Mesendoderm (in vitro differentiated cells): ENCODE data around the gene GSAP.

Experiments used
- DNase-seq: peaks from one replicate; pipeline ENCODE4 v3.0.0; 2013
- H2AK5ac ChIP-seq: 2 replicates; pipeline ENCODE4 v1.6.1; 2013; ENCODE audit warnings: low read length, inconsistent platforms
- H2BK120ac ChIP-seq: 2 replicates; pipeline ENCODE4 v1.6.1; 2013; ENCODE audit warnings: low read depth, mild to moderate bottlenecking, low read length, moderate library complexity, mixed read lengths
- H2BK15ac ChIP-seq: replicated peaks from 2 replicates; pipeline ENCODE4 v1.6.1; 2013; ENCODE audit warnings: low read depth, mild to moderate bottlenecking, moderate library complexity
- H2BK5ac ChIP-seq: 2 replicates; pipeline ENCODE4 v1.6.1; 2013; ENCODE audit warnings: low read length, inconsistent platforms
- H3K18ac ChIP-seq: 2 replicates; pipeline ENCODE4 v1.6.1; 2013; ENCODE audit warnings: mild to moderate bottlenecking, low read length, mixed read lengths
- H3K23ac ChIP-seq: one replicate; pipeline ENCODE4 v1.6.1; 2013; ENCODE audit warnings: low read length
- H3K27ac ChIP-seq: 2 replicates; pipeline ENCODE4 v1.5.1; 2013; ENCODE audit warnings: low read depth, mild to moderate bottlenecking, inconsistent platforms, low read length, moderate library complexity
- H3K27me3 ChIP-seq: 2 replicates; pipeline ENCODE4 v1.6.1; 2013; ENCODE audit warnings: low read length, control low read depth, mild to moderate bottlenecking, inconsistent platforms; ENCODE audit not compliant: insufficient read depth, poor library complexity
- H3K36me3 ChIP-seq: 2 replicates; pipeline ENCODE4 v1.6.1; 2013; ENCODE audit warnings: low read length, inconsistent platforms; ENCODE audit not compliant: control insufficient read depth, insufficient read depth
- H3K4ac ChIP-seq: one replicate; pipeline ENCODE4 v1.6.1; 2013; ENCODE audit warnings: low read depth, mild to moderate bottlenecking, low read length, moderate library complexity
- H3K4me1 ChIP-seq: 2 replicates; pipeline ENCODE4 v1.6.1; 2013; ENCODE audit warnings: low read depth, low read length, inconsistent platforms; ENCODE audit not compliant: control insufficient read depth
- H3K4me2 ChIP-seq: 2 replicates; pipeline ENCODE4 v1.6.1; 2013; ENCODE audit warnings: low read length
- H3K4me3 ChIP-seq: 2 replicates; pipeline ENCODE4 v1.5.1; 2013; ENCODE audit warnings: mild to moderate bottlenecking, low read length
- H3K56ac ChIP-seq: one replicate; pipeline ENCODE4 v1.6.1; 2013; ENCODE audit warnings: low read length
- H3K79me1 ChIP-seq: 2 replicates; pipeline ENCODE4 v1.6.1; 2013; ENCODE audit warnings: low read length, inconsistent platforms
- H3K79me2 ChIP-seq: 2 replicates; pipeline ENCODE4 v1.6.1; 2013; ENCODE audit warnings: mild to moderate bottlenecking, low read length; ENCODE audit not compliant: control insufficient read depth, insufficient read depth
- H3K9ac ChIP-seq: 2 replicates; pipeline ENCODE4 v1.6.1; 2013; ENCODE audit warnings: low read length, inconsistent platforms
- H4K5ac ChIP-seq: one replicate; pipeline ENCODE4 v1.6.1; 2013; ENCODE audit warnings: low read length
- H4K8ac ChIP-seq: one replicate; pipeline ENCODE4 v1.6.1; 2013; ENCODE audit warnings: low read depth, mild to moderate bottlenecking, control low read depth, low read length, moderate library complexity
- WGBS: extraction: QIAGEN DNeasy Blood & Tissue Kit; methylation state at CpG from one replicate; pipeline ENCODE4 v1.1.7; 2013; ENCODE audit warnings: low lambda C conversion rate, missing lambda C conversion rate; ENCODE audit not compliant: insufficient coverage; ENCODE audit errors: extremely low coverage; 5-methylcytosine and 5-hydroxymethylcytosine counted together

The GSAP gene

GRCh38 chr7:77404641-77405040 is 11.5 kb downstream of the GSAP start:
- H3K4me1 ChIP-seq, result no peaks in the 10 kb centered on the region
- no peaks in the 10 kb centered on the region for H3K27me3 ChIP-seq
- H3K79me2 ChIP-seq, result no peaks in the 10 kb centered on the region
- no peak overlapping the region for H3K18ac ChIP-seq
- WGBS, result no CpG with 5 or more reads among the region's 2 CpGs
- H3K79me1 ChIP-seq, result no peaks in the 10 kb centered on the region
- no peaks in the 10 kb centered on the region for H3K36me3 ChIP-seq
- no peak for DNase-seq
- H2BK5ac ChIP-seq, result no peak overlapping the region
- no peak overlapping the region for H2BK15ac ChIP-seq
- H3K4me3 ChIP-seq, result no peak overlapping the region
- H3K4me2 ChIP-seq, result no peak overlapping the region
- no peak overlapping the region for H2BK120ac ChIP-seq
- H3K23ac ChIP-seq, result no peak overlapping the region
- no peak overlapping the region for H2AK5ac ChIP-seq
- no peak overlapping the region for H3K56ac ChIP-seq
- no peak overlapping the region for H3K27ac ChIP-seq
- no peak overlapping the region for H3K9ac ChIP-seq
- no peak overlapping the region for H4K5ac ChIP-seq
- no peak overlapping the region for H3K4ac ChIP-seq
- H4K8ac ChIP-seq, result no peak overlapping the region

- no peak overlapping the region for H3K4ac ChIP-seq
- WGBS, result no CpG with 5 or more reads among the region's 2 CpGs
- no peaks in the 10 kb centered on the region for H3K36me3 ChIP-seq
- no peak overlapping the region for H4K5ac ChIP-seq
- no peaks in the 10 kb centered on the region for H3K79me2 ChIP-seq
- no peak overlapping the region for H3K23ac ChIP-seq
- no peak overlapping the region for H3K27ac ChIP-seq
- H4K8ac ChIP-seq, result no peak overlapping the region
- H3K27me3 ChIP-seq, result no peaks in the 10 kb centered on the region
- no peak overlapping the region for H3K9ac ChIP-seq
- H2BK15ac ChIP-seq, result no peak overlapping the region
- H3K56ac ChIP-seq, result no peak overlapping the region
- no peak overlapping the region for H3K4me3 ChIP-seq
- no peak overlapping the region for H3K4me2 ChIP-seq
- H3K4me1 ChIP-seq, result no peaks in the 10 kb centered on the region
- no peak overlapping the region for H3K18ac ChIP-seq
- no peak overlapping the region for H2BK120ac ChIP-seq
- DNase-seq, result no peak
- H2AK5ac ChIP-seq, result no peak overlapping the region
- H2BK5ac ChIP-seq, result no peak overlapping the region
- H3K79me1 ChIP-seq, result no peaks in the 10 kb centered on the region
Observed at GRCh38 chr7:77403957-77404356, 12.2 kb downstream of the GSAP start.

- no CpG with 5 or more reads among the region's 1 CpG for WGBS
- no peak overlapping the region for H2BK5ac ChIP-seq
- H3K4me2 ChIP-seq, result no peak overlapping the region
- DNase-seq, result no peak
- H3K4me3 ChIP-seq, result no peak overlapping the region
- no peaks in the 10 kb centered on the region for H3K79me1 ChIP-seq
- H3K56ac ChIP-seq, result no peak overlapping the region
- H3K23ac ChIP-seq, result no peak overlapping the region
- H4K5ac ChIP-seq, result no peak overlapping the region
- H3K79me2 ChIP-seq, result no peaks in the 10 kb centered on the region
- no peaks in the 10 kb centered on the region for H3K4me1 ChIP-seq
- H3K27me3 ChIP-seq, result no peaks in the 10 kb centered on the region
- H3K4ac ChIP-seq, result no peak overlapping the region
- H2AK5ac ChIP-seq, result no peak overlapping the region
- H4K8ac ChIP-seq, result no peak overlapping the region
- no peak overlapping the region for H3K18ac ChIP-seq
- no peak overlapping the region for H3K27ac ChIP-seq
- H2BK15ac ChIP-seq, result no peak overlapping the region
- no peaks in the 10 kb centered on the region for H3K36me3 ChIP-seq
- H2BK120ac ChIP-seq, result no peak overlapping the region
- H3K9ac ChIP-seq, result no peak overlapping the region
Observed at GRCh38 chr7:77402818-77403217, 13.3 kb downstream of the GSAP start.

- DNase-seq, result no peak
- Histone ChIP-seq H2BK5ac (no peak overlapping the region), H3K36me3 (no peaks in the 10 kb centered on the region), H3K4me3 (no peak overlapping the region), H3K4me2 (no peak overlapping the region), H4K8ac (no peak overlapping the region), H3K79me2 (no peaks in the 10 kb centered on the region), H4K5ac (no peak overlapping the region), H3K4ac (no peak overlapping the region), H2BK120ac (no peak overlapping the region), H3K9ac (no peak overlapping the region), H3K18ac (no peak overlapping the region), H2AK5ac (no peak overlapping the region), H3K23ac (no peak overlapping the region), H3K56ac (no peak overlapping the region), H3K27me3 (no peaks in the 10 kb centered on the region), H3K4me1 (no peaks in the 10 kb centered on the region), H3K79me1 (no peaks in the 10 kb centered on the region), H2BK15ac (no peak overlapping the region), H3K27ac (no peak overlapping the region)
- WGBS, result no CpG with 5 or more reads among the region's 2 CpGs
Observed at GRCh38 chr7:77401002-77401401, 15.1 kb downstream of the GSAP start.

- no peaks in the 10 kb centered on the region for H3K79me1 ChIP-seq
- no peaks in the 10 kb centered on the region for H3K79me2 ChIP-seq
- no peaks in the 10 kb centered on the region for H3K4me1 ChIP-seq
- H2BK120ac ChIP-seq, result no peak overlapping the region
- H3K27me3 ChIP-seq, result no peaks in the 10 kb centered on the region
- no peak for DNase-seq
- H2BK5ac ChIP-seq, result no peak overlapping the region
- H3K18ac ChIP-seq, result no peak overlapping the region
- no peak overlapping the region for H2AK5ac ChIP-seq
- H3K36me3 ChIP-seq, result no peaks in the 10 kb centered on the region
- no peak overlapping the region for H3K56ac ChIP-seq
- no peak overlapping the region for H4K5ac ChIP-seq
- no peak overlapping the region for H4K8ac ChIP-seq
- no peak overlapping the region for H3K27ac ChIP-seq
- H3K23ac ChIP-seq, result no peak overlapping the region
- no peak overlapping the region for H3K4ac ChIP-seq
- no peak overlapping the region for H2BK15ac ChIP-seq
- WGBS, result no CpG with 5 or more reads among the region's 2 CpGs
- H3K4me3 ChIP-seq, result no peak overlapping the region
- no peak overlapping the region for H3K9ac ChIP-seq
- no peak overlapping the region for H3K4me2 ChIP-seq
Observed at GRCh38 chr7:77399816-77400215, 16.3 kb downstream of the GSAP start.

- no peaks in the 10 kb centered on the region for H3K27me3 ChIP-seq
- H3K4ac ChIP-seq, result no peak overlapping the region
- no peak overlapping the region for H3K4me2 ChIP-seq
- H3K36me3 ChIP-seq, result no peaks in the 10 kb centered on the region
- H2BK15ac ChIP-seq, result no peak overlapping the region
- no peak overlapping the region for H3K4me3 ChIP-seq
- no peak overlapping the region for H3K56ac ChIP-seq
- H3K79me1 ChIP-seq, result no peaks in the 10 kb centered on the region
- no peak overlapping the region for H2AK5ac ChIP-seq
- no peak overlapping the region for H3K27ac ChIP-seq
- no CpG with 5 or more reads among the region's 2 CpGs for WGBS
- no peak overlapping the region for H3K9ac ChIP-seq
- no peaks in the 10 kb centered on the region for H3K4me1 ChIP-seq
- no peak for DNase-seq
- H3K23ac ChIP-seq, result no peak overlapping the region
- H4K8ac ChIP-seq, result no peak overlapping the region
- H4K5ac ChIP-seq, result no peak overlapping the region
- H2BK5ac ChIP-seq, result no peak overlapping the region
- H3K79me2 ChIP-seq, result no peaks in the 10 kb centered on the region
- H3K18ac ChIP-seq, result no peak overlapping the region
- no peak overlapping the region for H2BK120ac ChIP-seq
Observed at GRCh38 chr7:77396894-77397547, 19.1 kb downstream of the GSAP start.
